HG03558 (cell line): ENCODE measurements around the gene OR56A3.

Experiments
- ATAC-seq: cut with Tn5 transposase; IDR thresholded peaks from one replicate; pipeline ENCODE4 v1.9.1; 2021; ENCODE audit warnings: moderate number of reproducible peaks; ENCODE audit not compliant: unreplicated experiment; ENCODE audit errors: extremely low read depth

OR56A3 gene

DNA sequence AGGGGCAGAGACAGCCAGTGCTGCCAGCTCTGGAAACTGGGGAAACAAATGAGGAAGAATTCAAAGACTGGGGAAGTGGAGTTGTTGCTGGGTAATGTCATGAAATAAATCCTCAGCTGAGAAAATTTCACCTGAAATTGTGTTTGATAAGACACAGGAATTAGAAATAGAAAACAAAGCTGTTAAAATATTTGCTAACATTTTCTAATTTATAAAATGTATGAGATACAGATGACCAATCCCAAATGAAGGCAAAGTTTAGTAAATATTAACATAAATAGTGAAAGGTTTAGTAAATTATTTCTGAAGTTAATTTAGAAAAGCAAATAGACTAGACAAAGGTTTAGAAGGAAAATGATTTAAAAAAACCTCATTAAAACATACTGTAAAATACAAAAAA lies 26.3 kb downstream of the OR56A3 start, which contains the start of gene OR56A5:
TSS of gene OR56A5 (minus strand) at position 101 of the 400 bp plus-strand sequence. CDS start at position 101, 0 bp downstream.
- ATAC-seq: no peak

DNA sequence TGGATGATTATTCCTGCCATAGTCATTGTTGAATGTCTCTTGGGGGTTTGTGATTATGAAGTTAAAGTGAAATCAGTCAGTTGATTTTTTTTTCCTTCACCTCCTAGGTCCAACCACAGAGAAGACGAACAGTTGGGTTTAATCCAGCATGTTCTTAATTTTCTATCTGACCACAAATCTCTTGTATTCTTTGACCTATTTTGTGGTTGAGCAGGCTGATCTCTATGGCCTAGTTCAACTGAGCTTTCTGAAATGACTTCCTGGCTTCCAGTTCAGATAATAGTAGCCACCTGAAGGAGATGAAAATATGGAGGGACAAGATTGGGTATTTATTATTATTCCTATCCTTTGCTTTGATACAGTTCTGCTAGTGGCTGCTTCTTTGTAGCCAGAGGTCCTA lies 31.5 kb downstream of the OR56A3 start:
- ATAC-seq: no peak

- ATAC-seq: no peak
Observed at GRCh38 chr11:5983443-5983842, 41.4 kb downstream of the OR56A3 start.

GRCh38 chr11:5986885-5987284 lies 44.8 kb downstream of the OR56A3 start, which contains the start of gene OR52L1:
Gene OR52L1, minus strand, starts transcription at chr11:5986985. Its CDS starts 55 bp downstream, at chr11:5986930.
- no peak for ATAC-seq

DNA sequence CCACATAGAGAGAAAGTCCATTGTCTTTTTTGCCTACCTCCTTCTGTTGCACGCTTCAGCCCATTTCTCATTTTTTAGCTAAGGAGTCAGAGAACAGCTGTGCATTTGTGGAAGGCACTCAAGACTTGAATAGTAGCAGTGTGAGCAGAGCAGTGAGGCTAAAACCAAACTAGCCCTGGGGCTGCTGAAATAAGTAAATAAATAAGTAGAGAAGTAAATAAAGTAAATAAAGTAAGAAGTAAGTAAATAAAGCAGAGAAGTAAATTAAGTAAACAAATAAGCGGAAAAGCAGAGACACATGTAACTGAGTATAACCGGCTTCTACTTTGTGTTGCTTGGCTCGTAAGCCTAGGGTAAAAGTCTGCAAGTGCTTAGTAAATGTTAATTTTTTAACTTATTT lies 47.2 kb downstream of the OR56A3 start:
- ATAC-seq: no peak

- ATAC-seq: no peak
Observed at GRCh38 chr11:5992150-5992549, 50.1 kb downstream of the OR56A3 start.

- no peak for ATAC-seq
Observed at GRCh38 chr11:5992604-5993251, 50.7 kb downstream of the OR56A3 start.

- no peak for ATAC-seq
Observed at GRCh38 chr11:5994791-5995190, 52.7 kb downstream of the OR56A3 start.
